Epithelial cell of proximal tubule (primary cell): ENCODE data around the gene GSE1. TPM values are rescaled to one million over a fixed set of nuclear protein-coding genes. Genes with fewer than 3 reads are reported as not detected.
A peak's percentile ranks its signal among the peaks of the same experiment; 100 is the strongest.

ENCODE experiments used
- DNase-seq: peaks from one replicate; pipeline ENCODE4 v3.0.0-alpha.2; 2011; ENCODE audit warnings: low read depth
- H3K4me3 ChIP-seq: 2 replicates; pipeline ENCODE4 v1.5.1; 2011; ENCODE audit warnings: low read depth, mild to moderate bottlenecking, low read length
- CTCF ChIP-seq: conservative IDR thresholded peaks from 2 replicates; pipeline ENCODE4 v1.5.1; 2012; ENCODE audit warnings: low read depth, mild to moderate bottlenecking, low read length
- total RNA-seq: library from RNA; depleted of rRNA; stranded (reverse); fragments of >200 nt; gene quantifications from 2 replicates; pipeline ENCODE4 v1.2.3, GENCODE V29; 2015

Gene GSE1
- total RNA-seq, 1 donor from 2014 or later, result 41.9 TPM

- DNase-seq, result no peak
These were observed 102.3 kb downstream of the GSE1 start for GRCh38 chr16:85715169-85716021.

GRCh38 chr16:85716022-85716679, 103.0 kb downstream of the GSE1 start:
- no peak for DNase-seq
- no peak overlapping the region for H3K4me3 ChIP-seq
- TF ChIP-seq CTCF, result no peak

More at GRCh38 chr16:85715169-85716021, 102.3 kb downstream of the GSE1 start:
- H3K4me3 ChIP-seq, result no peak overlapping the region
- TF ChIP-seq CTCF, result no peak

- DNase-seq, result no peak
- no peak overlapping the region for H3K4me3 ChIP-seq
- no peak for TF ChIP-seq CTCF
These were observed 103.5 kb downstream of the GSE1 start for GRCh38 chr16:85716680-85717038.

GRCh38 chr16:85717393-85718152, 104.5 kb downstream of the GSE1 start:
- no peak for DNase-seq
- H3K4me3 ChIP-seq, result no peak overlapping the region
- TF ChIP-seq CTCF, result peak; percentile 65

GRCh38 chr16:85718153-85718477, 105.0 kb downstream of the GSE1 start:
- TF ChIP-seq CTCF, result no peak
- no peak for DNase-seq
- no peak overlapping the region for H3K4me3 ChIP-seq

- peak; percentile 68 for TF ChIP-seq CTCF
- no peak for DNase-seq
- H3K4me3 ChIP-seq, result no peak overlapping the region
These were observed 105.6 kb downstream of the GSE1 start for GRCh38 chr16:85718682-85719081.
